HepG2 (cell line): ENCODE measurements around the gene PANX1. TPM values are rescaled to one million over a fixed set of nuclear protein-coding genes. Genes with fewer than 3 reads are reported as not detected.

ENCODE experiments used
- CBFB ChIP-seq: sonication (generic); formaldehyde crosslinking; IDR thresholded peaks from 2 replicates; pipeline ENCODE4 v1.4.0; 2020; ENCODE audit warnings: missing genetic modification reagents
- CCDC6 ChIP-seq: sonication (generic); formaldehyde crosslinking; IDR thresholded peaks from 2 replicates; pipeline ENCODE4 v1.8.1; 2022; ENCODE audit warnings: mild to moderate bottlenecking, missing genetic modification reagents, moderate library complexity
- CHCHD3 ChIP-seq: sonication (generic); formaldehyde crosslinking; IDR thresholded peaks from 2 replicates; pipeline ENCODE4 v1.8.0; 2022; ENCODE audit warnings: mild to moderate bottlenecking, missing genetic modification reagents, moderate library complexity
- ELF4 ChIP-seq: sonication (generic); formaldehyde crosslinking; IDR thresholded peaks from 2 replicates; pipeline ENCODE4 v1.5.0; 2020; ENCODE audit warnings: missing genetic modification reagents, mild to moderate bottlenecking, moderate library complexity, borderline replicate concordance
- EZH2 ChIP-seq: conservative IDR thresholded peaks from 2 replicates; pipeline ENCODE4 v1.6.1; 2012; ENCODE audit warnings: mild to moderate bottlenecking, low read depth, low read length, moderate library complexity
- FOXA3 ChIP-seq: IDR thresholded peaks from 2 replicates; pipeline ENCODE4 v1.6.1; 2016; ENCODE audit warnings: missing genetic modification reagents, missing compliant biosample characterization
- MLLT10 ChIP-seq: sonication (generic); formaldehyde crosslinking; IDR thresholded peaks from 2 replicates; pipeline ENCODE4 v1.4.0; 2020; ENCODE audit warnings: missing genetic modification reagents
- YY1 ChIP-seq: IDR thresholded peaks from 2 replicates; pipeline ENCODE4 v1.6.1; 2011; ENCODE audit warnings: low read length, low read depth, moderate library complexity, mild to moderate bottlenecking; ENCODE audit not compliant: insufficient read depth, insufficient replicate concordance
- ZFP90 ChIP-seq: sonication (generic); formaldehyde crosslinking; IDR thresholded peaks from 2 replicates; pipeline ENCODE4 v1.8.0; 2022; ENCODE audit warnings: missing genetic modification reagents, mild to moderate bottlenecking, inconsistent platforms, borderline replicate concordance
- ZKSCAN8 ChIP-seq: IDR thresholded peaks from 2 replicates; pipeline ENCODE4 v1.6.1; 2016; ENCODE audit warnings: borderline replicate concordance, missing genetic modification reagents, missing compliant biosample characterization
- ZNF230 ChIP-seq: sonication (generic); formaldehyde crosslinking; IDR thresholded peaks from 2 replicates; pipeline ENCODE4 v1.4.0; 2020; ENCODE audit warnings: mild to moderate bottlenecking, missing genetic modification reagents
- ZNF251 ChIP-seq: sonication (generic); formaldehyde crosslinking; IDR thresholded peaks from 2 replicates; pipeline ENCODE4 v1.9.0; 2021; ENCODE audit warnings: mild to moderate bottlenecking, missing genetic modification reagents
- ZNF350 ChIP-seq: sonication (generic); formaldehyde crosslinking; IDR thresholded peaks from 2 replicates; pipeline ENCODE4 v1.4.0; 2020; ENCODE audit warnings: mild to moderate bottlenecking, low read depth, missing genetic modification reagents, borderline replicate concordance
- ZNF460 ChIP-seq: sonication (generic); formaldehyde crosslinking; IDR thresholded peaks from 2 replicates; pipeline ENCODE4 v1.5.1; 2020; ENCODE audit warnings: missing genetic modification reagents, mild to moderate bottlenecking, borderline replicate concordance
- ZNF569 ChIP-seq: sonication (generic); formaldehyde crosslinking; IDR thresholded peaks from 2 replicates; pipeline ENCODE4 v1.5.0; 2020; ENCODE audit warnings: mild to moderate bottlenecking, missing genetic modification reagents, moderate library complexity, borderline replicate concordance
- ZNF672 ChIP-seq: sonication (generic); formaldehyde crosslinking; IDR thresholded peaks from 2 replicates; pipeline ENCODE4 v1.8.1; 2022; ENCODE audit warnings: missing genetic modification reagents
- ZNF737 ChIP-seq: sonication (generic); formaldehyde crosslinking; IDR thresholded peaks from 2 replicates; pipeline ENCODE4 v1.5.0; 2020; ENCODE audit warnings: missing genetic modification reagents, mild to moderate bottlenecking, borderline replicate concordance
- ZNF781 ChIP-seq: sonication (generic); formaldehyde crosslinking; IDR thresholded peaks from 2 replicates; pipeline ENCODE4 v1.5.1; 2020; ENCODE audit warnings: borderline replicate concordance, mild to moderate bottlenecking, missing genetic modification reagents; ENCODE audit errors: not compliant biosample characterization
- ZSCAN21 ChIP-seq: sonication (generic); formaldehyde crosslinking; IDR thresholded peaks from 2 replicates; pipeline ENCODE4 v1.8.0; 2022; ENCODE audit warnings: mild to moderate bottlenecking, missing genetic modification reagents, moderate library complexity, borderline replicate concordance
- polyA plus RNA-seq, 8 experiments: library from polyadenylated mRNA; depleted of rRNA in 3 of 8; stranded (reverse) in 7 of 8; unstranded in 1 of 8; fragments of >200 nt; fragmentation: Illumina TruSeq in 4 of 8; extraction: Trizol in 4 of 8; gene quantifications; 2 replicates each; pipeline versions ENCODE4 v1.2.1 to v1.2.3, GENCODE V29; 2011 to 2016; ENCODE audit warnings: low read depth in 4 of 8, missing spikeins in 1 of 8, mixed read lengths in 1 of 8; ENCODE audit not compliant: insufficient read depth in 1 of 8
- total RNA-seq, 5 experiments: library from RNA; depleted of rRNA; stranded (reverse); fragments of >200 nt; fragmentation: Illumina TruSeq; extraction: Trizol; gene quantifications; 2 replicates each; pipeline ENCODE4 v1.2.3, GENCODE V29; 2016; ENCODE audit warnings: low read depth in 1 of 5
- TF ChIP-seq, protein P1 (sequence below): sonication (generic); formaldehyde crosslinking; IDR thresholded peaks from 2 replicates; pipeline ENCODE4 v1.4.0; 2020; ENCODE audit warnings: mild to moderate bottlenecking, missing genetic modification reagents
- TF ChIP-seq, protein P2 (sequence below): sonication (generic); formaldehyde crosslinking; IDR thresholded peaks from 2 replicates; pipeline ENCODE4 v1.4.0; 2020; ENCODE audit warnings: missing genetic modification reagents, borderline replicate concordance

Gene PANX1
- total and polyA plus RNA-seq, 2 of the 13 experiments (the other 11 are each of a cell fraction or from before 2014, with no cell fraction given): 8.3 to 24.8 TPM

DNA sequence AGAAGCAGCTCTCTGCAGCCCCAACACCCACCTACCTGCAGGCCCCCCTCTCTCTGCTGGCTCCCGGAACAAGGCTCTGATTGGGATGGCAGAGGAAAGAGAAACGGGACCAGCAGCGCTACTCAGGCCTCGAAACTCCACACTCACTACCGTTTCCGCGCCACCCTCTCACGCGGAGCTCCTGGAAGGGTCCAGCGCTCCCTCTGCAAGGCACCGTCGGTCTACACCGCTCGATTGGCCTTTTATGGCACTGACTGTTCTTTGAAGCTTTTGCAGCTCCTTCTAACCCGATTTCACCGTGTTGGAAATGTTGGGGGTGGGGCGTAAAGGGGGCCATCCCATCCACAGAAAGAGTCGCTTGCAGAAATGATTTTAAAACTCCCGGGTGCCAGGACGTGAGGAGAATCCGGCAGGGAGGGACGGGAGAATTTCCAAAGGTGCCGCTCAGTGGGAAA is 323 bp upstream of the PANX1 start (continued):
- TF ChIP-seq EZH2 (no peak), FOXA3 (CRISPR knock-in tag) (no peak), ZNF350 (CRISPR knock-in tag) (peak; percentile 61; the same call in 1 of the 2 replicates), ZNF672 (CRISPR knock-in tag) (no peak), ZSCAN21 (CRISPR knock-in tag) (no peak), ZNF251 (no peak), ZNF737 (CRISPR knock-in tag) (no peak), CHCHD3 (no peak), YY1 (no peak), MLLT10 (no peak), ZNF460 (CRISPR knock-in tag) (no peak), ELF4 (peak; percentile 86), ZFP90 (CRISPR knock-in tag) (no peak; the same call in 1 of the 2 replicates), ZNF781 (CRISPR knock-in tag) (no peak), CBFB (no peak), ZNF569 (CRISPR knock-in tag) (no peak), CCDC6 (CRISPR knock-in tag) (no peak), ZNF230 (CRISPR knock-in tag) (no peak), ZKSCAN8 (CRISPR knock-in tag) (no peak)
- TF ChIP-seq, protein P1, sequence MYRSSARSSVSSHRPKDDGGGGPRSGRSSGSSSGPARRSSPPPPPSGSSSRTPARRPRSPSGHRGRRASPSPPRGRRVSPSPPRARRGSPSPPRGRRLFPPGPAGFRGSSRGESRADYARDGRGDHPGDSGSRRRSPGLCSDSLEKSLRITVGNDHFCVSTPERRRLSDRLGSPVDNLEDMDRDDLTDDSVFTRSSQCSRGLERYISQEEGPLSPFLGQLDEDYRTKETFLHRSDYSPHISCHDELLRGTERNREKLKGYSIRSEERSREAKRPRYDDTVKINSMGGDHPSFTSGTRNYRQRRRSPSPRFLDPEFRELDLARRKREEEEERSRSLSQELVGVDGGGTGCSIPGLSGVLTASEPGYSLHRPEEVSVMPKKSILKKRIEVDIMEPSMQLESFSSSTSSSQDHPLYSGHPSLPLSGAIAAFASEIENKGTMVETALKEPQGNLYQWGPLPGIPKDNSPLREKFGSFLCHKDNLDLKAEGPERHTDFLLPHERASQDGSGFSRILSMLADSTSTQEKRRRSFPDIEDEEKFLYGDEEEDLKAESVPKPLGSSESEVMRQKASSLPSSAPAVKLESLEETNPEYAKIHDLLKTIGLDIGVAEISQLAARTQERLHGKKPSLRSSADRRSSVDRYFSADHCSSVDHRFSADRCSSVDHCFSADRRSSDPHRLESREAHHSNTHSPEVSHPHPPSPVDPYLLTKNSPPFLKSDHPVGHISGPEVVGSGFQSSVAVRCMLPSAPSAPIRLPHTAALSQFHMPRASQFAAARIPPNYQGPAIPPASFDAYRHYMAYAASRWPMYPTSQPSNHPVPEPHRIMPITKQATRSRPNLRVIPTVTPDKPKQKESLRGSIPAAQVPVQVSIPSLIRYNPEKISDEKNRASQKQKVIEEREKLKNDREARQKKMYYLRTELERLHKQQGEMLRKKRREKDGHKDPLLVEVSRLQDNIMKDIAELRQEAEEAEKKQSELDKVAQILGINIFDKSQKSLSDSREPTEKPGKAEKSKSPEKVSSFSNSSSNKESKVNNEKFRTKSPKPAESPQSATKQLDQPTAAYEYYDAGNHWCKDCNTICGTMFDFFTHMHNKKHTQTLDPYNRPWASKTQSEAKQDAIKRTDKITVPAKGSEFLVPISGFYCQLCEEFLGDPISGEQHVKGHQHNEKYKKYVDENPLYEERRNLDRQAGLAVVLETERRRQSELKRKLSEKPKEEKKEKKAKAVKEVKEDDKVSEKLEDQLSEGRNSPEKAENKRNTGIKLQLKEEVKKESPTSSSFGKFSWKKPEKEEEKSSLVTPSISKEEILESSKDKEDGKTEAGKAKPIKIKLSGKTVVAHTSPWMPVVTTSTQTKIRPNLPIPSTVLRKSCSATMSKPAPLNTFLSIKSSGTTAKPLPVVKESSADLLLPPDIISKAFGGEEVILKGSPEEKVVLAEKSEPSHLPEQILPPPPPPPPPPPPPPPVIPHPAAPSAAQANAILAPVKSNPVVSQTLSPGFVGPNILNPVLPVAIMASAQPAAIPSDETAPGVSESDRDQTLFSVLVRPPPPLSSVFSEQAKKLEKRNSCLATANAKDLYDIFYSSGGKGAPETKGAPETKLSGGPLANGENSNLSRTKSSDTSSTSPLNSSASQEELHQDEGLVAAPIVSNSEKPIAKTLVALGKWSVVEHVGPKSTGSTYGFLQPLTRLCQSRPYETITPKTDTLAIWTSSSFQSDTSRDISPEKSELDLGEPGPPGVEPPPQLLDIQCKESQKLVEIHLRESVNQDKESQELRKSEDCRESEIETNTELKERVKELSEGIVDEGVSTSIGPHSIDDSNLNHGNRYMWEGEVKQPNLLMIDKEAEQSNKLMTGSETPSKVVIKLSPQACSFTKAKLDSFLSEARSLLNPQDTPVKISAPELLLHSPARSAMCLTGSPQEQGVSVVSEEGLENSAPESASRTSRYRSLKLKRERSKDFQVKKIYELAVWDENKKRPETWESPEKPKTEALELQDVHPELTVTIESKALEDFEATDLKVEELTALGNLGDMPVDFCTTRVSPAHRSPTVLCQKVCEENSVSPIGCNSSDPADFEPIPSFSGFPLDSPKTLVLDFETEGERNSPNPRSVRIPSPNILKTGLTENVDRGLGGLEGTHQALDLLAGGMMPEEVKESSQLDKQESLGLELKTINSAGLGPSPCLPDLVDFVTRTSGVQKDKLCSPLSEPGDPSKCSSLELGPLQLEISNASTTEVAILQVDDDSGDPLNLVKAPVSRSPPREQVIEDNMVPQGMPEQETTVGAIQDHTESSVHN (CRISPR knock-in tag): no peak
- TF ChIP-seq, protein P2, sequence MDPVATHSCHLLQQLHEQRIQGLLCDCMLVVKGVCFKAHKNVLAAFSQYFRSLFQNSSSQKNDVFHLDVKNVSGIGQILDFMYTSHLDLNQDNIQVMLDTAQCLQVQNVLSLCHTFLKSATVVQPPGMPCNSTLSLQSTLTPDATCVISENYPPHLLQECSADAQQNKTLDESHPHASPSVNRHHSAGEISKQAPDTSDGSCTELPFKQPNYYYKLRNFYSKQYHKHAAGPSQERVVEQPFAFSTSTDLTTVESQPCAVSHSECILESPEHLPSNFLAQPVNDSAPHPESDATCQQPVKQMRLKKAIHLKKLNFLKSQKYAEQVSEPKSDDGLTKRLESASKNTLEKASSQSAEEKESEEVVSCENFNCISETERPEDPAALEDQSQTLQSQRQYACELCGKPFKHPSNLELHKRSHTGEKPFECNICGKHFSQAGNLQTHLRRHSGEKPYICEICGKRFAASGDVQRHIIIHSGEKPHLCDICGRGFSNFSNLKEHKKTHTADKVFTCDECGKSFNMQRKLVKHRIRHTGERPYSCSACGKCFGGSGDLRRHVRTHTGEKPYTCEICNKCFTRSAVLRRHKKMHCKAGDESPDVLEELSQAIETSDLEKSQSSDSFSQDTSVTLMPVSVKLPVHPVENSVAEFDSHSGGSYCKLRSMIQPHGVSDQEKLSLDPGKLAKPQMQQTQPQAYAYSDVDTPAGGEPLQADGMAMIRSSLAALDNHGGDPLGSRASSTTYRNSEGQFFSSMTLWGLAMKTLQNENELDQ (CRISPR knock-in tag): no peak
